ENCODE results near the gene EPHA6. TPM values are rescaled to one million over a fixed set of nuclear protein-coding genes. Genes with fewer than 3 reads are reported as not detected.
"Not testable (repeated sequence)": the region's sequence is repeated elsewhere in the genome, so short reads cannot be mapped to it uniquely, and the experiment has no call there.

EPHA6 gene
- polyA plus RNA-seq, 5 donors: 0.27 to 0.75 (median 0.34) TPM

GRCh38 chr3:97612632-97613031, 798.2 kb downstream of the EPHA6 start:
- no peak for DNase-seq

- no peak for DNase-seq
Observed at GRCh38 chr3:97613139-97613538, 798.7 kb downstream of the EPHA6 start.

- DNase-seq: not testable (repeated sequence)
Observed at GRCh38 chr3:97620514-97620913, 806.1 kb downstream of the EPHA6 start.

- DNase-seq: no peak
Observed at GRCh38 chr3:97636465-97636864, 822.1 kb downstream of the EPHA6 start.

GRCh38 chr3:97646932-97647331, 832.5 kb downstream of the EPHA6 start:
- DNase-seq: no peak

- DNase-seq: no peak
Observed at GRCh38 chr3:97647441-97647982, 833.1 kb downstream of the EPHA6 start.

GRCh38 chr3:97655971-97656370, 841.6 kb downstream of the EPHA6 start:
- peak; percentile 14 to 15 for DNase-seq

GRCh38 chr3:97656638-97657037, 842.2 kb downstream of the EPHA6 start:
- no peak for DNase-seq

- DNase-seq: peak in 1 of 2 donors; percentile 21
Observed at GRCh38 chr3:97658668-97659285, 844.4 kb downstream of the EPHA6 start.

GRCh38 chr3:97662264-97662663, 847.9 kb downstream of the EPHA6 start:
- DNase-seq: no peak

GRCh38 chr3:97662762-97663161, 848.4 kb downstream of the EPHA6 start:
- no peak for DNase-seq

- DNase-seq: no peak
Observed at GRCh38 chr3:97665896-97666295, 851.5 kb downstream of the EPHA6 start.

- DNase-seq: no peak
Observed at GRCh38 chr3:97670952-97671351, 856.6 kb downstream of the EPHA6 start.

- no peak for DNase-seq
Observed at GRCh38 chr3:97673357-97673997, 859.1 kb downstream of the EPHA6 start.

GRCh38 chr3:97674461-97674860, 860.1 kb downstream of the EPHA6 start:
- DNase-seq: no peak

GRCh38 chr3:97680210-97680609, 865.8 kb downstream of the EPHA6 start:
- no peak for DNase-seq

- DNase-seq: no peak
Observed at GRCh38 chr3:97680696-97681095, 866.3 kb downstream of the EPHA6 start.

GRCh38 chr3:97684490-97684889, 870.1 kb downstream of the EPHA6 start:
- DNase-seq: no peak

- no peak for DNase-seq
Observed at GRCh38 chr3:97686258-97686657, 871.9 kb downstream of the EPHA6 start.

GRCh38 chr3:97687734-97688133, 873.3 kb downstream of the EPHA6 start:
- DNase-seq: no peak

- no peak for DNase-seq
Observed at GRCh38 chr3:97689111-97689510, 874.7 kb downstream of the EPHA6 start.

GRCh38 chr3:97689962-97690361, 875.6 kb downstream of the EPHA6 start:
- DNase-seq: no peak

- no peak for DNase-seq
Observed at GRCh38 chr3:97691354-97691753, 877.0 kb downstream of the EPHA6 start.

GRCh38 chr3:97692389-97692788, 878.0 kb downstream of the EPHA6 start:
- no peak for DNase-seq
